22Rv1 (cell line): ENCODE measurements around the gene MCM3AP.

Experiments
- ZFX ChIP-seq: fragments of 450-650 bp; IDR thresholded peaks from 2 replicates; pipeline ENCODE4 v1.6.1; 2017; ENCODE audit warnings: antibody characterized with exemption, borderline replicate concordance
- TF ChIP-seq, protein P1 (sequence below): fragments of 450-650 bp; IDR thresholded peaks from 2 replicates; pipeline ENCODE4 v1.5.1; 2017; ENCODE audit warnings: mild to moderate bottlenecking

- TF ChIP-seq, protein P1, sequence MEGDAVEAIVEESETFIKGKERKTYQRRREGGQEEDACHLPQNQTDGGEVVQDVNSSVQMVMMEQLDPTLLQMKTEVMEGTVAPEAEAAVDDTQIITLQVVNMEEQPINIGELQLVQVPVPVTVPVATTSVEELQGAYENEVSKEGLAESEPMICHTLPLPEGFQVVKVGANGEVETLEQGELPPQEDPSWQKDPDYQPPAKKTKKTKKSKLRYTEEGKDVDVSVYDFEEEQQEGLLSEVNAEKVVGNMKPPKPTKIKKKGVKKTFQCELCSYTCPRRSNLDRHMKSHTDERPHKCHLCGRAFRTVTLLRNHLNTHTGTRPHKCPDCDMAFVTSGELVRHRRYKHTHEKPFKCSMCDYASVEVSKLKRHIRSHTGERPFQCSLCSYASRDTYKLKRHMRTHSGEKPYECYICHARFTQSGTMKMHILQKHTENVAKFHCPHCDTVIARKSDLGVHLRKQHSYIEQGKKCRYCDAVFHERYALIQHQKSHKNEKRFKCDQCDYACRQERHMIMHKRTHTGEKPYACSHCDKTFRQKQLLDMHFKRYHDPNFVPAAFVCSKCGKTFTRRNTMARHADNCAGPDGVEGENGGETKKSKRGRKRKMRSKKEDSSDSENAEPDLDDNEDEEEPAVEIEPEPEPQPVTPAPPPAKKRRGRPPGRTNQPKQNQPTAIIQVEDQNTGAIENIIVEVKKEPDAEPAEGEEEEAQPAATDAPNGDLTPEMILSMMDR = no peak
- no peak for TF ChIP-seq ZFX
Measured at GRCh38 chr21:46207006-46207919, 78.1 kb downstream of the MCM3AP start.
